ENCODE results near the gene ANKS1B.

The ANKS1B gene

DNA sequence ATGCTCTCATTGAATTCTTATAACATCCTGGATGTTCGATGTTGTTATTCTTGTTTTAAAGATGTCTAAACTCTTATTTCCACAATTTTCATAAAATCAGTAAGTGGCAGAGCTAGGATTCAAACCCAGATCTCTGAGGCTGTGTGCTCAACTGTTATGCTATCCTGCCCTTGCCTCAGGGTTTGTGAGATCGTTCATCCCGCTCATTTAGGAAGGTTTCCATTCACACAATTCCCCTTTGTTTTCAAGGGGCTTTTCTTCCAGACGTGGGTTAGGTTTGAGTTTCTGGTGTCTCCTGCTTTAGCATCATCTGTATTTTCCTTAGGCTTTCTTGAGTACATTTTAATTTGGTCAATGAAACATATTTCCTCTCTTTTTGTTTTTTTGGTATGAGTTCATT, 1270.3 kb downstream of the ANKS1B start:
- Mint-ChIP-seq H3K9me3 (no peaks in the 10 kb centered on the region), H3K36me3 (ENCODE audit: low read depth) (peaks cover 50% of the 10 kb centered on the region), H3K4me3 (no peak overlapping the region), H3K4me1 (no peaks in the 10 kb centered on the region), H3K27ac (no peak overlapping the region), H3K27me3 (ENCODE audit: low read depth) (no peaks in the 10 kb centered on the region)
- TF ChIP-seq CTCF (IDR thresholded peaks at IDR 0.05; ENCODE audit: unreplicated experiment in 3 of 3), result no peak

- Mint-ChIP-seq H3K4me3 (no peak overlapping the region), H3K4me1 (no peaks in the 10 kb centered on the region), H3K27ac (no peak overlapping the region), H3K36me3 (ENCODE audit: low read depth) (peaks cover 41% of the 10 kb centered on the region), H3K9me3 (no peaks in the 10 kb centered on the region), H3K27me3 (ENCODE audit: low read depth) (no peaks in the 10 kb centered on the region)
- TF ChIP-seq CTCF (IDR thresholded peaks at IDR 0.05; ENCODE audit: unreplicated experiment in 3 of 3), result no peak
Observed at GRCh38 chr12:98709022-98709421, 1275.7 kb downstream of the ANKS1B start.

DNA sequence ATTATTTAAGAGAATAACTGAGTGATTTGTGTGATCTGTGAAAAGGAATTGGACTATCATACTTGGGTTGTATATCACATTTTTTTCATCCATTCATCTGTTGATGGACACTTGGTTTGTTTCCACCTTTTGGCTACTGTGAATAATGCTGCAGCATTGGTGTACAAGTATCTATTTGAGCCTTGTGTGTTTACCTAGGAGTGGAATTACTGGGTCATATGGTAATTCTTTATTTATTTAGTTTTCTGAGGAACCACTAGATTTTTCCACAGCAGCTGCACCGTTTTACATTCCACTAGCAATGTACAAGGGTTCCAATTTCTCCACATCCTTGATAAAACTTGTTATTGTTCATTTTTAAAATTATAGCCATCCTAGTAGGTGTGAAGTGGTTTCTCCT, 1283.6 kb downstream of the ANKS1B start:
- H3K27ac Mint-ChIP-seq, result no peak overlapping the region
- TF ChIP-seq CTCF (IDR thresholded peaks at IDR 0.05; ENCODE audit: unreplicated experiment in 3 of 3), result no peak
- H3K4me3 Mint-ChIP-seq, result no peak overlapping the region
- H3K9me3 Mint-ChIP-seq, result no peaks in the 10 kb centered on the region
- peaks cover 6% of the 10 kb centered on the region for H3K4me1 Mint-ChIP-seq
- H3K27me3 Mint-ChIP-seq (ENCODE audit: low read depth), result no peaks in the 10 kb centered on the region
- H3K36me3 Mint-ChIP-seq (ENCODE audit: low read depth), result peaks cover 41% of the 10 kb centered on the region

DNA sequence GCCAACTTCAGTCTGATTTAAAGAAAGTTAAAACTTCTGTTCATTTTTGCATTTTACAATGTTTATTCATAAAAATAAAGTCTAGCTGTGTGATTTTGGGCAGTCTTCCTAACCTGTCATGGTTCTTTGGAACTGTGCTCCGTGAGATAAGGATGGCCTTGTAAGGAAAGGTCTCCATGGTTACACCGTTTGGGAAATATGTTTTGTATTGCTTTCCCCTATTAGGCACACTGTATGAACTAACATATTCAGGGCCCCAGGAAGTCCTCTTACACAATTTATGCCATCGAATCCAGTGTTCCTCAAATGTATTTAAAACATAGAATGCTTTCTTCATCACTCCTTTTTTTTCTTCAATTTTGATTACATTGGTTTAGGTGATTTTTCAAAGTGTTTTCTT, 1285.2 kb downstream of the ANKS1B start:
- Mint-ChIP-seq H3K4me3 (no peak overlapping the region), H3K27me3 (ENCODE audit: low read depth) (no peaks in the 10 kb centered on the region), H3K36me3 (ENCODE audit: low read depth) (peaks cover 55% of the 10 kb centered on the region), H3K27ac (no peak overlapping the region), H3K4me1 (peaks cover 6% of the 10 kb centered on the region), H3K9me3 (no peaks in the 10 kb centered on the region)
- no peak for TF ChIP-seq CTCF (IDR thresholded peaks at IDR 0.05; ENCODE audit: unreplicated experiment in 3 of 3)

GRCh38 chr12:98698603-98699463, 1285.9 kb downstream of the ANKS1B start:
- no peaks in the 10 kb centered on the region for H3K9me3 Mint-ChIP-seq
- H3K4me1 Mint-ChIP-seq, result peaks cover 6% of the 10 kb centered on the region
- H3K4me3 Mint-ChIP-seq, result no peak overlapping the region
- no peak overlapping the region for H3K27ac Mint-ChIP-seq
- peaks cover 63% of the 10 kb centered on the region for H3K36me3 Mint-ChIP-seq (ENCODE audit: low read depth)
- no peaks in the 10 kb centered on the region for H3K27me3 Mint-ChIP-seq (ENCODE audit: low read depth)
- no peak for TF ChIP-seq CTCF (IDR thresholded peaks at IDR 0.05; ENCODE audit: unreplicated experiment in 3 of 3)

GRCh38 chr12:98697209-98697608, 1287.5 kb downstream of the ANKS1B start:
- H3K9me3 Mint-ChIP-seq, result no peaks in the 10 kb centered on the region
- TF ChIP-seq CTCF (IDR thresholded peaks at IDR 0.05; ENCODE audit: unreplicated experiment in 3 of 3), result no peak
- no peak overlapping the region for H3K4me3 Mint-ChIP-seq
- H3K4me1 Mint-ChIP-seq, result peaks cover 6% of the 10 kb centered on the region
- H3K36me3 Mint-ChIP-seq (ENCODE audit: low read depth), result peaks cover 72% of the 10 kb centered on the region
- no peak overlapping the region for H3K27ac Mint-ChIP-seq
- H3K27me3 Mint-ChIP-seq (ENCODE audit: low read depth), result no peaks in the 10 kb centered on the region
